Superior temporal gyrus (tissue), 1 donor: ENCODE results near the gene OR1F1.

Source experiments
- DNase-seq: peaks from one replicate; pipeline ENCODE4 v3.0.0-alpha.2; 2016; ENCODE audit errors: extremely low spot score

OR1F1 gene

GRCh38 chr16:3249020-3249419, 61.0 kb downstream of the OR1F1 start:
- DNase-seq: no peak

- DNase-seq: no peak
Observed at GRCh38 chr16:3249451-3249850, 61.4 kb downstream of the OR1F1 start.

GRCh38 chr16:3252967-3253366, 65.0 kb downstream of the OR1F1 start:
- no peak for DNase-seq

- no peak for DNase-seq
Observed at GRCh38 chr16:3254309-3254708, 66.3 kb downstream of the OR1F1 start.
